HepG2 (cell line): ENCODE measurements around the gene SLC38A1. TPM values are rescaled to one million over a fixed set of nuclear protein-coding genes. Genes with fewer than 3 reads are reported as not detected.

Experiments
- ATF6 ChIP-seq: sonication (generic); formaldehyde crosslinking; conservative IDR thresholded peaks from 2 replicates; pipeline ENCODE4 v1.4.0; 2020; ENCODE audit warnings: missing genetic modification reagents
- HNRNPL ChIP-seq: fragments of 200-400 bp; formaldehyde crosslinking; IDR thresholded peaks from 2 replicates; pipeline ENCODE4 v1.6.1; 2017; ENCODE audit warnings: mild to moderate bottlenecking, low read depth, low read length
- MAX ChIP-seq: IDR thresholded peaks from 2 replicates; pipeline ENCODE4 v1.6.1; 2012; ENCODE audit warnings: inconsistent platforms
- NCOA1 ChIP-seq: sonication (generic); formaldehyde crosslinking; IDR thresholded peaks from 2 replicates; pipeline ENCODE4 v1.9.0; 2021; ENCODE audit warnings: missing genetic modification reagents
- PATZ1 ChIP-seq: sonication (generic); formaldehyde crosslinking; IDR thresholded peaks from 2 replicates; pipeline ENCODE4 v1.4.0; 2020; ENCODE audit warnings: missing genetic modification reagents
- SP1 ChIP-seq, 2 experiments: fragments of 450-650 bp in 1 of 2; sonication (generic) in 1 of 2; formaldehyde crosslinking in 1 of 2; IDR thresholded peaks; 2 replicates each; pipeline versions ENCODE4 v1.4.0 to v1.6.1; 2016 to 2020; ENCODE audit warnings: missing genetic modification reagents in 1 of 2
- SYNCRIP ChIP-seq: fragments of 200-400 bp; formaldehyde crosslinking; IDR thresholded peaks from 2 replicates; pipeline ENCODE4 v1.6.1; 2018; ENCODE audit warnings: mild to moderate bottlenecking, low read depth, low read length; ENCODE audit not compliant: insufficient read depth
- ZXDC ChIP-seq: sonication (generic); formaldehyde crosslinking; IDR thresholded peaks from 2 replicates; pipeline ENCODE4 v1.5.0; 2020; ENCODE audit warnings: mild to moderate bottlenecking, missing genetic modification reagents
- polyA plus RNA-seq, 8 experiments: library from polyadenylated mRNA; depleted of rRNA in 3 of 8; stranded (reverse) in 7 of 8; unstranded in 1 of 8; fragments of >200 nt; fragmentation: Illumina TruSeq in 4 of 8; extraction: Trizol in 4 of 8; gene quantifications; 2 replicates each; pipeline versions ENCODE4 v1.2.1 to v1.2.3, GENCODE V29; 2011 to 2016; ENCODE audit warnings: low read depth in 4 of 8, missing spikeins in 1 of 8, mixed read lengths in 1 of 8; ENCODE audit not compliant: insufficient read depth in 1 of 8
- total RNA-seq, 5 experiments: library from RNA; depleted of rRNA; stranded (reverse); fragments of >200 nt; fragmentation: Illumina TruSeq; extraction: Trizol; gene quantifications; 2 replicates each; pipeline ENCODE4 v1.2.3, GENCODE V29; 2016; ENCODE audit warnings: low read depth in 1 of 5

Gene SLC38A1
- total and polyA plus RNA-seq, 2 of the 13 experiments (the other 11 are each of a cell fraction or from before 2014, with no cell fraction given) = 47.0 to 50.6 TPM

GRCh38 chr12:46233423-46233822 lies 35.4 kb downstream of the SLC38A1 start (continued):
- TF ChIP-seq ZXDC = no peak
- no peak for TF ChIP-seq SP1 (IDR thresholded peaks at IDR 0.05)
- TF ChIP-seq SP1 (CRISPR knock-in tag; IDR thresholded peaks at IDR 0.05) = no peak
- TF ChIP-seq ATF6 (CRISPR knock-in tag) = no peak
- no peak for TF ChIP-seq NCOA1 (CRISPR knock-in tag)
- no peak for TF ChIP-seq HNRNPL
- TF ChIP-seq MAX = no peak
- TF ChIP-seq SYNCRIP = no peak
- TF ChIP-seq PATZ1 = no peak
- TF ChIP-seq, all 625 proteins: peak for 0
